ENCODE data around the gene PYCR2.
"Not testable (repeated sequence)": the region's sequence is repeated elsewhere in the genome, so short reads cannot be mapped to it uniquely, and the experiment has no call there.

The PYCR2 gene

GRCh38 chr1:225890346-225891228, 33.5 kb downstream of the PYCR2 start:
- no peak for DNase-seq (ENCODE audit: low read depth)

GRCh38 chr1:225889743-225890142, 34.3 kb downstream of the PYCR2 start:
- DNase-seq (ENCODE audit: low read depth), result no peak

GRCh38 chr1:225888898-225889601, 35.0 kb downstream of the PYCR2 start, which contains the start of gene LEFTY1:
TSS of gene LEFTY1 (minus strand) at chr1:225889146. CDS start at chr1:225889066, 80 bp downstream.
- no peak for DNase-seq (ENCODE audit: low read depth)

GRCh38 chr1:225888289-225888897, 35.7 kb downstream of the PYCR2 start:
- DNase-seq (ENCODE audit: low read depth), result no peak

- DNase-seq (ENCODE audit: low read depth), result not testable (repeated sequence)
These were observed 36.3 kb downstream of the PYCR2 start for GRCh38 chr1:225887554-225888288.

- no peak for DNase-seq (ENCODE audit: low read depth)
These were observed 37.1 kb downstream of the PYCR2 start for GRCh38 chr1:225887030-225887314.

- DNase-seq (ENCODE audit: low read depth), result no peak
These were observed 37.7 kb downstream of the PYCR2 start for GRCh38 chr1:225886159-225887029.

GRCh38 chr1:225885336-225885735, 38.7 kb downstream of the PYCR2 start:
- DNase-seq (ENCODE audit: low read depth), result no peak

- DNase-seq (ENCODE audit: low read depth), result no peak
These were observed 40.3 kb downstream of the PYCR2 start for GRCh38 chr1:225883616-225884265.

- no peak for DNase-seq (ENCODE audit: low read depth)
These were observed 41.1 kb downstream of the PYCR2 start for GRCh38 chr1:225882694-225883615.

- peak; percentile 78 for DNase-seq (ENCODE audit: low read depth)
These were observed 41.9 kb downstream of the PYCR2 start, which contains the start of gene TMEM63A for GRCh38 chr1:225881959-225882693. TSS of gene TMEM63A (minus strand) at chr1:225882380. CDS start at chr1:225877580, 4,800 bp downstream.

GRCh38 chr1:225881081-225881958, 42.7 kb downstream of the PYCR2 start:
- DNase-seq (ENCODE audit: low read depth), result no peak

- DNase-seq (ENCODE audit: low read depth), result no peak
These were observed 43.4 kb downstream of the PYCR2 start for GRCh38 chr1:225880636-225881035.

GRCh38 chr1:225880222-225880588, 43.8 kb downstream of the PYCR2 start:
- DNase-seq (ENCODE audit: low read depth), result no peak

GRCh38 chr1:225879521-225880221, 44.4 kb downstream of the PYCR2 start:
- no peak for DNase-seq (ENCODE audit: low read depth)

- no peak for DNase-seq (ENCODE audit: low read depth)
These were observed 45.8 kb downstream of the PYCR2 start for GRCh38 chr1:225878282-225878681.

GRCh38 chr1:225877580-225877979, 46.5 kb downstream of the PYCR2 start:
- no peak for DNase-seq (ENCODE audit: low read depth)
